GM19395 (cell line): ENCODE results near the gene JARID2.
"Not testable (repeated sequence)": the region's sequence is repeated elsewhere in the genome, so short reads cannot be mapped to it uniquely, and the experiment has no call there.

Experiments
- ATAC-seq: cut with Tn5 transposase; IDR thresholded peaks from one replicate; pipeline ENCODE4 v1.9.1; 2021; ENCODE audit warnings: mild to moderate bottlenecking, moderate library complexity; ENCODE audit not compliant: unreplicated experiment

The JARID2 gene

GRCh38 chr6:15305909-15306308 lies 60.0 kb downstream of the JARID2 start:
- ATAC-seq = no peak

- no peak for ATAC-seq
Measured at GRCh38 chr6:15308435-15309213, 62.8 kb downstream of the JARID2 start.

- ATAC-seq = no peak
Measured at GRCh38 chr6:15309611-15310283, 63.9 kb downstream of the JARID2 start.

GRCh38 chr6:15310680-15311079 lies 64.8 kb downstream of the JARID2 start:
- no peak for ATAC-seq

- no peak for ATAC-seq
Measured at GRCh38 chr6:15312500-15312899, 66.6 kb downstream of the JARID2 start.

GRCh38 chr6:15313367-15313766 lies 67.5 kb downstream of the JARID2 start:
- ATAC-seq = peak; percentile 49

GRCh38 chr6:15316754-15317153 lies 70.9 kb downstream of the JARID2 start:
- no peak for ATAC-seq

GRCh38 chr6:15317251-15317650 lies 71.4 kb downstream of the JARID2 start:
- ATAC-seq = no peak

- ATAC-seq = no peak
Measured at GRCh38 chr6:15317934-15318902, 72.3 kb downstream of the JARID2 start.

- ATAC-seq = no peak
Measured at GRCh38 chr6:15319677-15320076, 73.8 kb downstream of the JARID2 start.

GRCh38 chr6:15320693-15321092 lies 74.8 kb downstream of the JARID2 start:
- no peak for ATAC-seq

- no peak for ATAC-seq
Measured at GRCh38 chr6:15322184-15322583, 76.3 kb downstream of the JARID2 start.

- no peak for ATAC-seq
Measured at GRCh38 chr6:15322781-15323536, 77.1 kb downstream of the JARID2 start.

GRCh38 chr6:15323611-15324010 lies 77.7 kb downstream of the JARID2 start:
- ATAC-seq = not testable (repeated sequence)

- ATAC-seq = no peak
Measured at GRCh38 chr6:15324427-15324985, 78.6 kb downstream of the JARID2 start.

GRCh38 chr6:15325540-15325955 lies 79.7 kb downstream of the JARID2 start:
- no peak for ATAC-seq

- ATAC-seq = no peak
Measured at GRCh38 chr6:15326067-15326614, 80.3 kb downstream of the JARID2 start.

GRCh38 chr6:15327271-15327670 lies 81.4 kb downstream of the JARID2 start:
- no peak for ATAC-seq

GRCh38 chr6:15329197-15329671 lies 83.4 kb downstream of the JARID2 start:
- no peak for ATAC-seq
